Stomach (tissue), 4 donors: ENCODE results near the gene ZBTB18.

Experiments
- POLR2A ChIP-seq, 4 donors: fragments of 450-650 bp; IDR thresholded peaks; one replicate each; pipeline ENCODE4 v1.6.1; 2016; ENCODE audit warnings: antibody characterized with exemption in 4 of 4, control low read depth in 2 of 4, mild to moderate bottlenecking in 1 of 4, moderate library complexity in 1 of 4
- POLR2AphosphoS5 ChIP-seq, 3 donors: sonication (generic); formaldehyde crosslinking; IDR thresholded peaks; one replicate each; pipeline ENCODE4 v1.6.1; 2016; ENCODE audit warnings: antibody characterized with exemption in 3 of 3

- TF ChIP-seq POLR2AphosphoS5 (IDR thresholded peaks at IDR 0.05) (no peak), POLR2A (IDR thresholded peaks at IDR 0.05) (no peak)
Observed at GRCh38 chr1:244002721-244003120, 48.4 kb upstream of the ZBTB18 start.
